Glomerular endothelial cell (primary cell): ENCODE results near the gene ZNF234. TPM values are rescaled to one million over a fixed set of nuclear protein-coding genes. Genes with fewer than 3 reads are reported as not detected.
"Not testable (repeated sequence)": the region's sequence is repeated elsewhere in the genome, so short reads cannot be mapped to it uniquely, and the experiment has no call there.

Experiments
- DNase-seq: peaks from one replicate; pipeline ENCODE4 v3.0.0-alpha.2; 2011; ENCODE audit warnings: low read depth, low spot score; ENCODE audit errors: extremely low read depth
- total RNA-seq: library from RNA; depleted of rRNA; stranded (reverse); fragments of >200 nt; gene quantifications from 2 replicates; pipeline ENCODE4 v1.2.3, GENCODE V29; 2015

ZNF234 gene
- 3.6 and 5.3 TPM in 2 replicates for total RNA-seq

DNA sequence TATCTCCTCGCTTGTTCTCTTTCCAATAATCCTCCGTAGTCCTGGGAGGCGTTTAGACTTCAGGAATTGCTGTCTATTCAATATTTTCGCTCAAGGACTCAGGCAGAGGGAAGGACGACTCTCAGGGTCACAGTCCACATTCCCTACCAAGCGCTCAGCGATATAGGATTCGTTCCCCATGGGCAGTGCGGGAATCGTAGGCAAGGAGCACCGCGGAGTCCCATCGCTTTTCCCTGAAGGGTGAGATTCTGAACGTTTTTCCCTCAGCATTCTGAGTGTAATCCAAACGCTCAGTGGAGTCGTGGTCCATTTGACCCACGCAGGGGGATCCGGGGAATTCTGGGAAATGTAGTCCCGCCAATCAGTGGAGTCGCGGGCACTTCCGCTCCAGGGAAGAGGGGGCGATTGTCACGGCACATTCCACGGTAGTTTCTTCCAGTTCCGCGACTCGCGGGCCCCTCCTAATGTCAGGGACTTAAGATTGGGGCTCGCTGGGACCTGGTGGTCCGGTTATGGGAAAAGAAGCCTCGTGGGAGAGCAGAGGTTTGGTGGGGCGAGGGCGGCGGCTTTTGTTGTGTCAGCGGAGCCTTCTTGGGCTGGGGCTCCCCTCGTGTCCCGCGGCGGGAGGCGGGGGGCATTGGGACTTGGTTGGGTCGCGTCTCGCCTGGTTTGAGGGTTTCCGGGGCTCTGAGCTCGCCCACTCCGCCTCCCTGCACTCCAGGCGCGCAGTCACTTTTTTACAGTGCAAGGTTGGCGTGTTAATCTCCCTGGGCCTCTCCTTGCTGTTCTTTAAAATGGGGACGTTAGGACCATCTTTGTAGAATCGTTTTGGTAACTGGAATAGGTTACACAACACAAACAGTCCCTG, at the start of gene ZNF234:
TSS of gene ZNF234 (plus strand) at position 364 of the 868 bp plus-strand sequence. CDS start 3,079 bp downstream, outside the sequence.
- DNase-seq: no peak

DNA sequence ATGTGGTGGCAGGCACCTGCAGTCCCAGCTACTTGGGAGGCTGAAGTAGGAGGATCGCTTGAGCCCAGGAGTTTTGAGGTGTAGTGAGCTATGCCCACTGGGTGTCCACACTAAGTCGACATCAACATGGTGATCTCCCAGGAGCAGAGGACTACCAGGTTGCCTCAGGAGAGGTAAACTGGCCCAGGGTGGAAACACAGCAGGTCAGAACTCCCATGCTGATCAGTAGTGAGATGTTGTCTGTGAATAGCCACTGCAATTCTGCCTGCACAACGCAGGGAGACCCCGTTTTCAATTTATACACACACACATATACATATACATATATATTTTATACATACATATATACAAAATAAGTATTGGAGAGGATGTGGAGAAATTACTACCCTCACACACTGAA, 49.2 kb upstream of the ZNF234 start:
- DNase-seq: no peak

DNA sequence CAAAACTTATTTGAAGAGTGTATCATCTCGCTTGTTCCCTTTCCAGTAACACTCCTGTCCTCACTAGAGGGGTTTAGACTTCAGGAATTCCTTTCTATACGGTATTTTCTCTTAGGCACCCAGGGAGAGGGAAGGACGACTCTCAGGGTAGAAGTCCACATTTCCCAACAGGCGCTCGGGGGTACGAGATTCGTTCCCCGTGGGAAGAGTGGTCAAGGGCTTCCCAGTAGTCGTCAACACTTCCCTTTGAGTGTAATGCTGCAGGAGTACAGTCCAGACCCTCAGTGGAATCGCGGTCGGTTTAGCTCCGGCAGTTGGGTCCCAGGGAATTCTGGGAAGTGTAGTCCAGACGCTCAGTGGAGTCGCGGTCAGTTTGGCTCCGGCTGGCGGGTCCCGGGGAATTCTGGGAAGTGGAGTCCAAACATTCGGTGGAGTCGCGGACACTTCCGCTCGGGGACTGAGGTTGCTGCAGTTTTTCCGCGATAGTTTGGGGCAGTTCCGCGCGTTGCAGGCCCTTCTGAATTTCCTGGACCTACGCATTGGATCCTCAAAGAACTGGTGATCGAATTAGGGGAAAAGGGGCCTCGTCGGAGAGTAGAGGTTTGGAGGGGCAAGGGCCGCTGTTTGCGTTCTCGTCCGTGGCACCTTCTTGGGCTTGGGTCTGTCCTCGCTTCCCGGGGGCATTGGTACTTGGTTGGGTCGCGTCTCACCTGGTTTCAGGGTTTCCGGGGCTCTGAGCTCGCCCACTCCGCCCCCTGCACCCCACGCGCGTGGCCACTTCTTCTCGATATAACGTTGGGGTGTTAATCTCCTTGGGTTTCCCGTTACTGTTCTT, 47.2 kb upstream of the ZNF234 start, which contains the start of gene ZNF224:
TSS of gene ZNF224 (plus strand) at position 431 of the 835 bp plus-strand sequence. CDS start 3,513 bp downstream, outside the sequence.
- DNase-seq: no peak

DNA sequence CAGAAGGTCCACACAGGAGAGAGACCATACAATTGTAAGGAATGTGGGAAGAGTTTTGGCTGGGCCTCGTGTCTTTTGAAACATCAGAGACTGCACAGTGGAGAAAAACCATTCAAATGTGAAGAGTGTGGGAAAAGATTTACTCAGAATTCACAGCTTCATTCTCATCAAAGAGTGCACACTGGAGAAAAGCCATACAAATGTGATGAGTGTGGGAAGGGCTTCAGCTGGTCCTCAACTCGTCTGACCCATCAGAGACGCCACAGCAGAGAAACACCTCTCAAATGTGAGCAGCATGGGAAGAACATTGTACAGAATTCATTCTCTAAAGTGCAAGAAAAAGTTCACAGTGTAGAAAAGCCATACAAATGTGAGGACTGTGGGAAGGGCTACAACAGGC, 33.6 kb upstream of the ZNF234 start:
- no peak for DNase-seq

DNA sequence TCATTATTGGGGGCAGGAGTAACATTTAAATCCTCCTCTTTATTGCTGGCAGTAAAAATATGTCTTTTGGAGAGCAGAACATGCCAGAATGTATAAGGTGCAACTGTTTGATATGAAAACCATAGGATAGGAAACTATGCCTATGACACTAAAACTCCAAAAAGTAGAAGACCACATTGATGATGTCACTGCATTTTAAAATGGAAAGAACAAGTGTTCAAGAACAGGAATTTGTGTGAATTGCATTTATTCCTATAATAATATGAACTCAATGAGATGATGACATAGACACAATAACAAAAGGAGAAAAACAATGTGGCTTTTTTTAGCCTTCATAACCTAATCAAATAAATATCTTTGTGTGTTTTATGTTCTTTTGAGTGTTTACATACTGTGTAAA, 31.9 kb upstream of the ZNF234 start:
- no peak for DNase-seq

DNA sequence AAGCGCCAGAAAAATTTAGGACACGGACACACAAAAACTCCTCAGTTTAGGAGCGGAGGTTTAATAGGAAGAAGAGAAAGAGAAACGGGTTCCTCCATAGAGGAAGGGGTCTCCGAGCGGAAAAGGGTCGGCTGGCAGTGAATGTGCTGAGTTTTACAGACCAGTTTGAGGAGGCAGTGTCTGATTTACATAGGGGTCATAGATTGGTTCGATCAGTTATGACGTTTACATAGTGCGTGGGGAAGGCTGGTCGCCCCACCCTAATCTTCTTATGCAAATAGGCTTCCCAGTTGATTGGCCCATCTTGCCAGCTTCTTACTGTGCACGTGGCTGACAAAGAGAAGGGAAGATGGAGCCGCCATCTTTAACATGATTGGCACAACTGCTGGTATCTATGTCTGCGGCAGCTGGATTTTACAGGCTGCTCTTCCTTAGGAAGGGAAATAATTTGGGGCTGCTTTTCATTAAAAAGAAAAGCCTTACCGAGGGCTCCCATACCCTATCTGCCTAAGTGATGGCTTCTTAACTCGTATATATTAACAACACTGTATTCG, 29.4 kb upstream of the ZNF234 start:
- no peak for DNase-seq

DNA sequence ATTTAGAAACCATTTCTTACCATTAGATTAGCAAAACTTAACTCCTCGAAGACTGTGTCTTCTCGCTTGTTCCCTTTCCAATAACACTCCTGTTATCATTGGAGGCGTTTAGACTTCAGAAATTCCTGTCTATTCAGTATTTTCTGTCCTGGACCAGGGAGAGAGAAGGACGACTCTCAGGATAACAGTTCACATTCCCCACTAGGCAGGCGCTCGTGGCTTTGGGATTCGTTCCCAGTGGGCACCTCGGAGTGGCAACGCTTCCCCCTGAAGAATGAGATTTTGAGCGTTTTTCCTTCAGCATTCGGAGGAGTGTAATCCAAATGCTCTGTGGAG, 28.6 kb upstream of the ZNF234 start:
- DNase-seq: no peak

DNA sequence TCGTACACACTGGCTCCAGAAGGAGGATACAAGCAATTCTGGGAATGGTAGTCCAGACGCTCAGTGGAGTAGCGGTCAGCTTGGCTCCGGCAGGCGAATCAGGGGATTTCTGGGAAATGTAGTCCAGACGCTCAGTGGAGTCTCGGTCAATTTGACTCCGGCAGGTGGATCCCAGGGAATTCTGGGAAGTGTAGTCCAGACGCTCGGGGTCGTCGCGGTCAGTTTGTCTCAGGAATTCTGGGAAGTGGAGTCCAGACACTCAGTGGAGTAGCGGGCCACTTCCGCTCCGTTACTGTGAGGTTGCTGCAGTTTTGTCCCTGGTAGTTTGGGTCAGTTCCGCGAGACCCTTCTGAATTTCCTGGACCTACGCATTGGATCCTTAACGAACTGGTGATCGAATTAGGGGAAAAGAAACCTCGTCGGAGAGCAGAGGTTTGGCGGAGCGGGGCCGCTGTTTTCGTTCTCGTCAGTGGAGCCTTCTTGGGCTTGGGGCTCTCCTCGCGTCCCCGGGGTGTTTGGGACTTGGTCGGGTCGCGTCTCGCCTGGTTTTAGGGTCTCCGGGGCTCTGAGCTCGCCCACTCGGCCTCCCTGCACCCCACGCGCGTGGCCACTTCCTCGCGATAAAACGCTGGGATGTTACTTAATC, 28.1 kb upstream of the ZNF234 start, which contains the start of gene ZNF225:
TSS of gene ZNF225 (plus strand) at position 262 of the 646 bp plus-strand sequence. CDS start 2,429 bp downstream, outside the sequence.
- peak; percentile 93 for DNase-seq

DNA sequence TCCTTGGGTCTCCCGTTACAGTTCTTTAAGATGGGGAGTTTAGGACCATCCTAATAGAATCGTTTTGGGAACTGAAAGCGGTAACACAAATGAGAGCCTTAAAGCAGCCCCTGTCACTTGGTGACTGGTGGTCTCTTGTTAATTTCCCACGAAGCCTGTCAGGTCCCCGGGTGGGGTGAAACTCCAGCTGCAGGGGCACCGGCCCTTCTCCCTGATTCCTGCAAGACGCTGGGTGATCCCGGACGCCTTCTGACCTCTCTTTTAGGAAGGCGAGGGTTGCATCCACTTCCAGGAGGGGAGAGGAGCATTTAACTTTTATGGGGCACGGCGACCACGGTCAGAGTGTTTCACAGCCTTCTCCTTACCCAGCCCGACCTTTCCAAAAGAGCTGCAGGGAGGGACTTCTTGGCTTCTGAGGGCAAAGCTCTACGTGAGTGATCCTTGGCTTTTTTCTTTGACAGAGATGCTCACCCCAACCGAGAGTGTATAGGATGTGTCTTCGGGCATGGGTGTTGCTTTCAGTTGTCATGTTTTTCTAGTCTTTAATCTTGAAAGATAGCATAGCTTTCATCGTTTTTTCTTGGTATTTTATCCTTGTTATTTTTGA, 27.5 kb upstream of the ZNF234 start:
- no peak for DNase-seq

DNA sequence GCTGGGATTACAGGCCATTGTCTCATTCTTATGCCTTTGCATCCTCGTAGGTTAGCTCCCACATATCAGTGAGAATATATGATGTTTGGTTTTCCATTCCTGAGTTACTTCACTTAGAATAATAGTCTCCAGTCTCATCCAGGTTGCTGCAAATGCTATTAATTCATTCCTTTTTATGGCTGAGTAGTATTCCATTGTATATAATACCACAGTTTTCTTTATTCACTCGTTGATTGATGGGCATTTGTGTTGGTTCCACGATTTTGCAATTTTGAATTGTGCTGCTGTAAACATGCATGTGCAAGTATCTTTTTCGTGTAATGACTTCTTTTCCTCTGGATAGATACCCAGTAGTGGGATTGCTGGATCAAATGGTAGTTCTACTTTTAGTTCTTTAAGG, 20.2 kb upstream of the ZNF234 start:
- not testable (repeated sequence) for DNase-seq

DNA sequence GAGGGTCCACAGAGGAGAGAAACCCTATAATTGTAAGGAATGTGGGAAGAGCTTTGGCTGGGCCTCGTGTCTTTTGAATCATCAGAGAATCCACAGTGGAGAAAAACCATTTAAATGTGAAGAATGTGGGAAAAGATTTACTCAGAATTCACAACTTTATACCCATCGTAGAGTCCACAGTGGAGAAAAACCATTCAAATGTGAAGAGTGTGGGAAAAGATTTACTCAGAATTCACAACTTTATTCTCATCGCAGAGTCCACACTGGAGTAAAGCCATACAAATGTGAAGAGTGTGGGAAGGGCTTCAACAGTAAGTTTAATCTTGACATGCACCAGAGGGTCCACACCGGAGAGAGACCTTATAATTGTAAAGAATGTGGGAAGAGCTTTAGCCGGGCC, 9.4 kb upstream of the ZNF234 start:
- no peak for DNase-seq

DNA sequence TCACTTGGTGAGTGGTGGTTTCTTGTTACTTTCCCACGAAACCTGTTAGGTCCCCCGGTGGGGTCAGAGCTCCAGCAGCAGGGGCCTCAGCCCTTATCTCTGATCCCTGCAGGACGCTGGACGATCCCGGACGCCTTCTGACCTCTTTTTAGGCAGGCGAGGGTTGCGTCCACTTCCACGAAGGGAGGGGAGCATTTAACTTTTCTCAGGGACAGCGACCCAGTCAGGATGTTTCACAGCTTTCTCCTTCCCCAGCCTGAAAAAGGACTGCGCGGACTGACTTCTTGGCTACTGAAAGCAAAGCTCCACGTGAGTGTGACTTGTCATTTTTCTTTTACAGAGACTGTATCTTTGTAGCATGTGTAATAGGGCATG, 692 bp downstream of the ZNF234 start:
- DNase-seq: no peak

DNA sequence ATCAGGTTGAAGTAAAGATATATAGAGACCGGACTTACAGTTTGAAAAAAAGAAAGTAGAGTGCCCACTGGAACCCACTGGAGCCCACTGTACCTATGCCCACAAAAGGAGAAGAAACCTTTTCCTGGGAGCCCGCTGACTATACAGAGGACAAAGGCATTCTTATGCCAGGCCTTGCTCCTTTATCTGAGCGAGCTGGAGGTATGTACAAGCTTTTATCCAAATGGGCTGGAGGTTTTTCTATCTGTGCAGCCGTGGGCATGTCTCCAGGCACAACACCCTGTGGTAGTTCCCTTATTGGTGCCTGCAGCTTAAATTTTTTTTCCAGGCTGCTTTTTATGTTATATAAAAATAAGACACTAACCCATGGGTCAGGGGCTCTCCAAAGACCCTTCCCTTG, 8.4 kb downstream of the ZNF234 start:
- DNase-seq: no peak

DNA sequence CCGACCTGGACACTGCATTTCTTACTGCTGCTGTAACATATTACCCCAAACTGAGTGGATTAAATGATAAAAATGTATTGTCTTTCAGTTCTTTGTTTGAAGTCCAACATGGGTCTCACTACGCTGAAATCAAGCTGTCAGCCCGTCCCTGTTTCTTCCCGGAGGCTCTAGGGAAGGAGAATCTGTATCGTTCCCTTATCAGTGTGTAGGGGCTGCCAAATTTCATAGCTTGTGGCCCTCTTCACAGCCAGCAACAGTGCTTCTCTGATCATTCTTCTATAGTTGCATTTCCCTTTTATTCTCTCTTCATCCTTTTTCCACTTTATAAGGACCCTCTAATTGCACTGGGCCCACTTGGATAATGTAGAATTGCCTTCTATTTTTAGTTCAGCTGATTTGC, 10.1 kb downstream of the ZNF234 start:
- DNase-seq: no peak

DNA sequence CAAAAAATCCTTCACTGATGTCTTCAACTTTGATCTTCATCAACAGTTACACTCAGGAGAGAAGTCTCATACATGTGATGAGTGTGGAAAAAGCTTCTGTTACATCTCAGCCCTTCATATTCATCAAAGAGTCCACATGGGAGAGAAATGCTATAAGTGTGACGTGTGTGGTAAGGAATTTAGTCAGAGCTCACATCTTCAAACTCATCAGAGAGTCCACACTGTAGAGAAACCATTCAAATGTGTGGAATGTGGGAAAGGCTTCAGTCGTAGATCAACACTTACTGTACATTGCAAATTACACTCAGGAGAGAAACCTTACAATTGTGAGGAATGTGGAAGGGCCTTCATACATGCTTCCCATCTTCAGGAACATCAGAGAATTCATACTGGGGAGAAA, 15.1 kb downstream of the ZNF234 start:
- no peak for DNase-seq

DNA sequence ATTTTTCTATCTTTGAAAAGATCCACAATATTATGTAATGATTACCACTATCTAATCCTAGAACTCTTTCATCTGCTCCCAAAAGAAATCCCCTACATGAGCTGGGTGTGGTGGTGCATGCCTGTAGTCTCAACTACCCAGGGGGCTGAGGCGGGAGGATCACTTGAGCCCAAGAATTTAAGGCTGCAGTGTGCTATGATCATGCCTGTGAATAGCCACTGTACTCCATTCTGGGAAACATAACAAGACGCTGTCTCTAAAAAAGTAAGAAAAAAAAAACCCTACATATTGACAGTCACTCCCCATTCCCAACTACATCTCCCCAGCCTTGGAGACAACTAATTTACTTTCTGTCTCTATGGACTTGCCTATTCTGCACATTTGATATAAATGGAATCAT, 22.4 kb downstream of the ZNF234 start:
- no peak for DNase-seq

DNA sequence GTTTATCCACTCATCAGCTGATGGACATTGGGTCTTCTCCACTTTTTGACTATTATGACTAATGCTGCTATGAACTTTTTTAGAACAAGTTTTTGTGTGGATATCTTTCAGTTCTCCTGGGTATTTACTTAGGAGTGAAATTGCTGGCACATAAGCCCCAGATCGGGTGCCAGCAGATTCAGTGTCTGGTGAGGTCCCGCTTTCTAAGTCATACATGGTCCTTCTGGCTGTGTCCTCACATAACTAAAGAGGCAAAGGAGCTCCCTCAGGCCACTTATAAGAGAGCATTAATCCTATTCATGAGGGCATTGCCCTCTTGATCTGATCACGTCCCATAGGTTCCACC, 22.9 kb downstream of the ZNF234 start:
- DNase-seq: no peak

DNA sequence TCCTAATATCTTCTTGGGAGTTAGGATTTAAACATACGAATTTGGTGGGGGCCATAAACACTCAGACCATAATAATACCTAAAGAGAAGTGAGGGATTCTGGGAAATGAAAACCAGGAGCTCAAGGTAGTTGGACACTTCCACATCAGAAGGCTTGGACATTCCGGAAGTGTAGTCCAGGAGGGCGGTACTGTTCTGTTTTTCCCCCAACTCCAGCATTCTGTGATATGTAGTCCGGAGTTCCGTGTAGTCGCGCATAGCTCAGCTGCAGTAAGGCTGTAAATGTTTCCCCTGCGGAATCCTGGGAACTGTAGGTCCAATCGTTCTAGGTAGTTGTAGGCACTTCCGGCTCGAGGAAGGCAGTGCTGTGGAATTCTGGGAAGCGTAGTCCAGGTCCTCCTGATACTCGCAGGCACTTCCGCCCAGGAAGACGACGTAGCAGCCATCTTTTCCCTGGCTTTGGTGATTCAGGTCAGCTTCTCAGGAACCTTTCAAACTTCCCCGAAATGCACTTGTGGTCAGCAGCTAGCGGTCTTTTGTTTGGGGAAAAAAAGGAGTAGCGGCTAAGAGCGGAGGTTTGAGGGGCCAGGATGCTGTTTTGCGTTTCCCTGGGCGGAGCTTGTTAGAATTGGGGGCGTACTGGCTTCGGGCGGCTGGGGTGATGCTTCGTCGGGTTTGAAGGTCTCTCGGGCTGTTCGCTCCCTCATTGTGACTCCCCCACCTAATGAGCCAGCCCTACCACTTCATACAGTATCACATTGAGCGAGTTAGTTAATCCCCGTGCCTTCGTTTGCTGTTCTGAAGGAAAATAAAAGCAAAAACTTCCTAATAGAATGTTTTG, 23.5 kb downstream of the ZNF234 start, which contains the start of gene ZNF226:
TSS of gene ZNF226 (plus strand) at position 428 of the 840 bp plus-strand sequence. CDS start 4,981 bp downstream, outside the sequence.
- peak; percentile 95 for DNase-seq

DNA sequence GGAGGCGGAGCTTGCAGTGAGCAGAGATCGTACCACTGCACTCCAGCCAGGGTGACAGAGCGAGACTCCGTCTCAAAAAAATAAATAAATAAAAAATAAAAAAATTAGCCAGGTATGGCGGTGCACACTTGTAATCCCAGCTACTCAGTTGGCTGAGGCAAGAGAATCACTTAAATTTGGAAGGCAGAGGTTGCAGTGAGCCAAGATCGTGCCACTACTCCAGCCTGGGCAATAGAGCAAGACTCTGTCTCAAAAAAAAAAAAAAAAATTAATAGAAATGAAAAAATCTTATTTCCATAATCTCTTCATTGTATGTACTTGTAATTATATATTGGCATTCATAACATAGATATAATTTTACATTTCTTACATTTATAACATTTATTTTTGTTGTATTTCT, 29.3 kb downstream of the ZNF234 start:
- DNase-seq: not testable (repeated sequence)

DNA sequence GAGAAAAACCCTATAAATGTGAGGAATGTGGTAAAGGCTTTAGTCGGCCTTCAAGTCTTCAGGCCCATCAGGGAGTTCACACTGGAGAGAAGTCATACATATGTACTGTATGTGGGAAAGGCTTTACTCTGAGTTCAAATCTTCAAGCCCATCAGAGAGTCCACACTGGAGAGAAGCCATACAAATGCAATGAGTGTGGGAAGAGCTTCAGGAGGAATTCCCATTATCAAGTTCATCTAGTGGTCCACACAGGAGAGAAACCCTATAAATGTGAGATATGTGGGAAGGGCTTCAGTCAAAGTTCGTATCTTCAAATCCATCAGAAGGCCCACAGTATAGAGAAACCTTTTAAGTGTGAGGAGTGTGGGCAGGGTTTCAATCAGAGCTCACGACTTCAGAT, 35.2 kb downstream of the ZNF234 start:
- DNase-seq: no peak
